Stimulated activated CD8-positive, alpha-beta memory T cell treated with anti-CD3 and anti-CD28 coated beads, Interleukin-7, amount 100 ng/mL, for 48 hours (primary cell): ENCODE measurements around the gene AIFM1.

Experiments used
- DNase-seq, 2 donors: peaks; one replicate each; pipeline ENCODE4 v3.0.0-alpha.2; 2020; ENCODE audit warnings: low read depth in 1 of 2; ENCODE audit errors: extremely low read depth in 1 of 2

Gene AIFM1

GRCh38 chrX:130097507-130098209, 68.0 kb downstream of the AIFM1 start:
- no peak for DNase-seq

GRCh38 chrX:130095249-130096030, 70.2 kb downstream of the AIFM1 start:
- DNase-seq: no peak

GRCh38 chrX:130094696-130095095, 70.9 kb downstream of the AIFM1 start:
- DNase-seq: no peak

- DNase-seq: no peak
Observed at GRCh38 chrX:130093271-130093670, 72.4 kb downstream of the AIFM1 start.

GRCh38 chrX:130091980-130092522, 73.6 kb downstream of the AIFM1 start:
- DNase-seq: peak; percentile 74 to 83

GRCh38 chrX:130090364-130090763, 75.3 kb downstream of the AIFM1 start:
- DNase-seq: no peak

- DNase-seq: peak in 1 of 2 donors; percentile 64
Observed at GRCh38 chrX:130086447-130087206, 79.0 kb downstream of the AIFM1 start.

- DNase-seq: no peak
Observed at GRCh38 chrX:130085551-130086446, 79.8 kb downstream of the AIFM1 start.

- no peak for DNase-seq
Observed at GRCh38 chrX:130084631-130085237, 80.9 kb downstream of the AIFM1 start.

- DNase-seq: no peak
Observed at GRCh38 chrX:130083656-130084382, 81.8 kb downstream of the AIFM1 start.

GRCh38 chrX:130083107-130083490, 82.5 kb downstream of the AIFM1 start:
- no peak for DNase-seq

GRCh38 chrX:130082244-130083106, 83.2 kb downstream of the AIFM1 start:
- DNase-seq: peak; percentile 66 to 70

GRCh38 chrX:130081421-130082045, 84.1 kb downstream of the AIFM1 start:
- no peak for DNase-seq

- DNase-seq: no peak
Observed at GRCh38 chrX:130080791-130081367, 84.8 kb downstream of the AIFM1 start.

GRCh38 chrX:130079824-130080406, 85.7 kb downstream of the AIFM1 start:
- DNase-seq: no peak
